GM12873 (cell line): ENCODE results near the gene CRIP1.

Experiments used
- TF ChIP-seq, protein P1 (sequence below): IDR thresholded peaks from 2 replicates; pipeline ENCODE4 v1.5.1; 2012; ENCODE audit warnings: low read depth, mild to moderate bottlenecking, moderate library complexity, low read length, control low read depth; ENCODE audit not compliant: insufficient read depth; ENCODE audit errors: missing control alignments

The CRIP1 gene

DNA sequence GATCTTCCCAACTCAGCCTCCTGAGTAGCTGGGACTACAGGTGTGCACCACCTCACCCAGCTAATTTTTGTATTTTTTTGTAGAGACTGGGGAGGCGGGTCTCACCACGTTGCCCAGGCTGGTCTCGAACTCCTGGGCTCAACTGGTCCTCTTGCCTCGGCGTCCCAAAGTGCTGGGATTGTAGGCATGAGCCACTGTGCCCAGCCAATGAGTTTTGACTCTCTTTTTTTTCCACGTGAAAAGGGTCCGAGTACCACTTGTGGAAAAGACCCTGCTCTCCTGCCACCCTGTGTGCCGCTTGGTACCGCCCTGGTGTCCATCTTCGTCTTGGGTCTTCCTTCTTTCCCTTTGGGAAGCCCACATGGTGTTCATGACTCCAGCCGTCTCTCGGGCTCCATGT lies 21.9 kb downstream of the CRIP1 start:
- TF ChIP-seq, protein P1, sequence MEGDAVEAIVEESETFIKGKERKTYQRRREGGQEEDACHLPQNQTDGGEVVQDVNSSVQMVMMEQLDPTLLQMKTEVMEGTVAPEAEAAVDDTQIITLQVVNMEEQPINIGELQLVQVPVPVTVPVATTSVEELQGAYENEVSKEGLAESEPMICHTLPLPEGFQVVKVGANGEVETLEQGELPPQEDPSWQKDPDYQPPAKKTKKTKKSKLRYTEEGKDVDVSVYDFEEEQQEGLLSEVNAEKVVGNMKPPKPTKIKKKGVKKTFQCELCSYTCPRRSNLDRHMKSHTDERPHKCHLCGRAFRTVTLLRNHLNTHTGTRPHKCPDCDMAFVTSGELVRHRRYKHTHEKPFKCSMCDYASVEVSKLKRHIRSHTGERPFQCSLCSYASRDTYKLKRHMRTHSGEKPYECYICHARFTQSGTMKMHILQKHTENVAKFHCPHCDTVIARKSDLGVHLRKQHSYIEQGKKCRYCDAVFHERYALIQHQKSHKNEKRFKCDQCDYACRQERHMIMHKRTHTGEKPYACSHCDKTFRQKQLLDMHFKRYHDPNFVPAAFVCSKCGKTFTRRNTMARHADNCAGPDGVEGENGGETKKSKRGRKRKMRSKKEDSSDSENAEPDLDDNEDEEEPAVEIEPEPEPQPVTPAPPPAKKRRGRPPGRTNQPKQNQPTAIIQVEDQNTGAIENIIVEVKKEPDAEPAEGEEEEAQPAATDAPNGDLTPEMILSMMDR, result no peak

DNA sequence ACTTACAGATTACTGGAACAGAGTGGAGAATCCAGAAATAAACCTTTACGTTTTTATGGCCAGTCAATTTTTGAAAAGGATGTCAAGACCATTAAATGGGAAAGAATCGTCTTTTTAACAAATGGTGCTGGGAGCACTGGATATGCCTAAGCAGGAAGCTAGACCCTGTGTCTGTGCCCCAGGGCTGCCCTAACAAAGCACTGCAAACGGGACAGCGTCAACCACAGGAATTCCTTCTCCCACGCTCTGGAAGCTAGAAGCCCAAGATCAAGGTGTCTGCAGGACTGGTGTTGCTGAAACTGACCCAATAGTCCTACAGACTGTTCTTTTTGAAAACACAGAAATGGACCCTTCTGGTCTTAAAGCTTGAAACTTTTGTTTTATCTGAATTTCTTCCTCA lies 30.4 kb downstream of the CRIP1 start:
- TF ChIP-seq, protein P1, result no peak

DNA sequence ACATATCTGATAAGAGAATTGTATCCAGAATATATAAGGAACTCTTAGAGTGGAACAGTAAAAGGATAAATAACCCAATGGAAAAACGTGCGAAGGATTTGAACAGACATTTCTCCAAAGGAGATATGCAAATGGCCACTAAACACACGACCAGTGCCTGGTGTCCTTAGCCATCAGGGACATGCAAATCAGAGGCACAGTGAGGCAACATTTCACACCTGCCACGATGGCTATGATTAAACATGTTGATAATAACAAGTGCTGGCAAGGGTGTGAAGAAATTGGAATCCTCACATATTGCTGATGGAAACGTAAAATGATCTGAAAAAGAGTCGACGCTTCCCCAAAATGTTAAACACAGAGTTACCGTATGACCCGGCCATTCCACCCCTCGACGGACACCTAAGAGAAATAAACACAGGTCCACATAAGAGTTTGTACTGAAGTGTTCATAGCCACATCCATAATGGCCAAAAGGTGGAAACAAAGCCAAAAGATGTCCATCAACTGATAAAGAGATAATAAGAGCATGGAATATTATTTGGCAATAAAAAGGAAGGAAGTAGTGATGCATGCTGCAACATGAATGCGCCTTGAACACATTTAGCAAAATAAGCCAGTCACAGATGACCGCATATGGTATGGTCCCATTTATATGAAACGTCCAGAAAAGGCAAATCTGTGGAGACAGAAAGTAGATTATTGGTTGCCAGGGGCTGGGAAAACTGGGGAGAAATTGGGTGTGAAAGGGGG lies 33.4 kb downstream of the CRIP1 start:
- TF ChIP-seq, protein P1, result no peak

DNA sequence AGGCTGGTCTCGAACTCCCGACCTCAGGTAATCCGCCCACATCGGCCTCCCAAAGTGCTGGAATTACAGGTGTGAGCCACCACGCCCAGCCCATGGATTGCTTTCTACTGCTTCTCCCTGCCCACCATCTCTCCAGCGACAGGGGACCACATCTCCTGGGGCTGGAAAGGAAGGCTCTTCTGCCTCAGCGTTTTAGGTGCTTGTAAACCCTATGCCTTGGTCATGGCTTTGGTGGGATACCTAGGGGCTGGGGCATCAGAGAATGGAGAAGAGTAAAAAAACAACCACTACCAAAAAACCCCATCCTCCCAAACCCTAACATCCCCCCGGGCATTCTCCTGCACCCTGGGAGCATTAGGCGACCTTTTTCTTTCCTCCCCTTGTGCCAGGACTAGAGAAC lies 38.6 kb downstream of the CRIP1 start:
- TF ChIP-seq, protein P1, result no peak

DNA sequence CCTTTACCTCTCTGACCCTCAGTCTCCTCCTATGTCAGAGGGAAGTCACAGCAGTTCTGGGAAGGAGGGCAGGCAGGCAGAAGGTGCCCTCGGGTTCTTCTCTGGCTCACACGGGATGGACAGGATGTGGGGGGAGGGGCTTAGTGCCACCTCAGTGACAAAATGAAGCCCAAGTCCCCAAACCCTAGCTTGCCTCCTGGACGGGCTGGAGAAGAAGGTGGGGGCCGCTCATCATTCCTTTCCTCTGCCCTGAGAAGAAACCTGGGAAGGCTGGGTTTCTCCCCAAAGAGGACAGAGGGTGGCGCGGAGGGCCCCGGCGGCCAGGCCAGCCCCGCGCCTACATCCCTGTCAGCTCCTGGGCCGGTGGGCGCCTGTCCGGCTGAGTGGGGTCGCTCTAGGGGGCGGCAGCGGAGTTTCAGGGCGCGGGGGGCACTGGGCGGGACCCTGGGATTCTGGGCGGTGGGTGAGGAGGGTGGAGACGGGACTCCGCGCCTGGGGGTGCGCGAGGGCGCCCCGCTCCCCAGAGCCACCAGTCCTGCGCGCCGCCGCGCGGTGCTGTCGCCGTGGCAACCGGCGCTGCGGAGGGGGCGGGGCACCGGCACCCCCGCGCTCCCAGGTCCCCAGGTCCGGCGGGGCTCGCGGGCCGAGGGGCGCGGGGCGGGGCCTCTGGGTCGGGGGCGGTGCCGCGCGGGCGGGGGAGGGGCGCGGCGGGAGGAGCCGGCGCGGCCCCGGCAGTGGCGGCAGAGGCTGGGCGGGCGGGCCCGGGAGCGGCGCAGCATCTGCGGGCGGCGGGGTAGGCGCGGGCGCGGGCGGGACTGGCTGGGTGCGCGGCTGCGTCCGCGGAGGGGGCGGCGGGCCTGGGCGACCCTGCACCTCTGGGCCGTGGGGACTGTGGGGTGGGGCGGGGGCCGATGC lies 39.4 kb downstream of the CRIP1 start, which contains the start of gene TMEM121:
Gene TMEM121 (plus strand): TSS at position 723 of the 915 bp plus-strand sequence. CDS start 2,252 bp downstream, outside the sequence.
- TF ChIP-seq, protein P1, result no peak

DNA sequence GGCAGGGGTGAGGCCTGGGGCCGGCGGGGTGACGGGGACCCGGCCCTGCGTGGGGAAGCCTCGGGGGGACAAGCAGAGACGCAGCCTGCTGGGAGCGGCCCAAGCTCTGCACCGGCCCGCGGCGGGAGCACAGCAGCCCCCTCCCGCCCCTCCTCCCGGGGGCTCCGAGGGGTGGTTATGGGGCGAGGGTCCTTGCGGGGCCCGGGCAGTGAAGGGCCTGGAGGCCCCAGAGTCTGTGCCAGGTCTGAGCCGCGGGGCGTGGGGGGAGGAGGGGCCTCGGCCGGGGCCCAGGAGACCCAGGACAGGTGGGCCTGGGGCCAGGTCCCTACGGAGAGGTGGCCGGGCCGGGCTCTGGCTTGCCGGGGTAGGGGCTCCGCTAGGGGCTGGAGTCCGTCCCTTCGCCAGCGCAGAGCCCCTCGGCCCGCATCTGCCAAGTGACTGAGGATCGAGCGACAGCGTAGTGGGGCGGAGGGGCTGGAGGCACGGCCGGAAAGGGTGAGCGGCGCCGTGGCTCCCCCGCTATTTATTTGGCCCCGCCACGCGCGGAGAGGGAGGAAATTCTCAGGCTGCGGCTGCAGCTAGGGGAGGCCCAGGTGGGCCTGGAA lies 40.2 kb downstream of the CRIP1 start:
- TF ChIP-seq, protein P1, result no peak

DNA sequence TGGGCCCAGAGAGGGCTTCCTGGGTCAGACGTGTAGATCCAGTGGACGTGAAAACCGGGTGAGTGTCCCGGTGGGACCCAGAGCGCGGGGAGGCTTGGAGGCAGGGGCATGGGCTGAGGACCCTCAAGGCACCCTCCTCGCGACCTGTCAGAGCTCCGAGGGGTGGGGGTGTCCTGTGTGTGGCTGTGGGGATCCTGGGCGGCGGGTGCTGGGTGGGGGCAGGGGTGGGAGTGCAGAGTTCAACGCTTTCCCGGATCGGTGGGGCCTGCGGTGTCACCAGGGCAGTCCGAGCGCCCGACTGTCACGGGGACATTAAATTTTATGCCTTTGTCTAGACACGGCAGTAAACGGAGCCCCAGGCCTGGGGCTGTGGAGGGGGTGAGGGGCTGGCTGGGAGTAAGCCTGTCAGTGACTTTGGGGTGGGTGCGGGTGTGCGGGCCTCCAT lies 40.7 kb downstream of the CRIP1 start:
- TF ChIP-seq, protein P1, result no peak
